ENCODE measurements around the gene CYP2W1.

DNA sequence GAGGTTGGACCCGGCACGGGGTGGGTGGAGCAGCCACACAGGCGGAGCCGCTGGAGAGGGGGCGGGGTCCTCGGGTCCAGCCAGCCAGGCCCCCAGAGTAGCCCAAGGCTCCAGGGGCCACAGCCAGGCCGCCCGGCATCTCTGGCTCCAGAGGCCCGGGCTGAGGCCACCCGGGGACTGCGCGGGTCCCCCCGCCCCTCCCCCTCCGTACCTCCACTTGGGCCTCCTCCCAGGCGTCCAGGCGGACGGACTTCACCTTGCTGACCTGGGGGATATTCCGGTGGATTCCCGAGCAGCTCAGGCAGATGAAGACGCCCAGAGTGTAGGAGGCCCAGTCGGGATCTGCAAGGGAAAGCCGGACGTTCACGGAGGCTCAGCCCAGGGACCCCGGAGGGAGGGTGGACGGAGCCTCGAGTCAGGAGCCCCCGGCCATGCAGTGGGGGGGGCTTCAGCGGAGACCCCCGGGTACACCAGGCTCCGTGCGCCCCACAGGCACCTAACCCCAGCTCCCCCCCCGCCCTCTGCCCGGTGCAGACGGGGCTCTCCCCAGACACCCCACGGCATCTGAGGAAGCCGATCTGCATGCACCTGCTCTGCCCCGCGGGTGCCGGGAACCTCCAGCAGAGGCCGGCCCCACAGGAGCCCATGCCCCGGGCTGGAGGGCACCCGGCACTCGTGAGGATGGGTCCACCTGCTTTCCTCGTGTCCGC, 47.7 kb upstream of the CYP2W1 start:
- TF ChIP-seq POLR2AphosphoS5 (IDR thresholded peaks at IDR 0.05; ENCODE audit: low read depth, low read length) (no peak), POLR2A (IDR thresholded peaks at IDR 0.05; ENCODE audit: low read depth, low read length) (no peak)

Measured in GM12892 (cell line).